ENCODE data around the gene AGPAT3.

The AGPAT3 gene

GRCh38 chr21:43983390-43983789 lies 118.4 kb downstream of the AGPAT3 start:
- DNase-seq: no peak

- DNase-seq: no peak
These were observed 118.9 kb downstream of the AGPAT3 start for GRCh38 chr21:43983860-43984420.

GRCh38 chr21:43984905-43985689 lies 120.1 kb downstream of the AGPAT3 start:
- DNase-seq: no peak

- DNase-seq: no peak
These were observed 120.7 kb downstream of the AGPAT3 start for GRCh38 chr21:43985690-43986251.

- no peak for DNase-seq
These were observed 121.8 kb downstream of the AGPAT3 start for GRCh38 chr21:43986544-43987451.

- DNase-seq: no peak
These were observed 122.5 kb downstream of the AGPAT3 start for GRCh38 chr21:43987509-43987908.

GRCh38 chr21:43988016-43988415 lies 123.0 kb downstream of the AGPAT3 start:
- no peak for DNase-seq

- DNase-seq: no peak
These were observed 123.6 kb downstream of the AGPAT3 start for GRCh38 chr21:43988506-43989230.

GRCh38 chr21:43989401-43989800 lies 124.4 kb downstream of the AGPAT3 start:
- DNase-seq: no peak

- no peak for DNase-seq
These were observed 126.5 kb downstream of the AGPAT3 start for GRCh38 chr21:43991447-43991991.

- DNase-seq: no peak
These were observed 127.1 kb downstream of the AGPAT3 start for GRCh38 chr21:43992121-43992520.

GRCh38 chr21:43993420-43993934 lies 128.5 kb downstream of the AGPAT3 start:
- DNase-seq: no peak

GRCh38 chr21:43994085-43994484 lies 129.1 kb downstream of the AGPAT3 start:
- DNase-seq: no peak

GRCh38 chr21:43994646-43995045 lies 129.6 kb downstream of the AGPAT3 start:
- DNase-seq: no peak

- no peak for DNase-seq
These were observed 130.6 kb downstream of the AGPAT3 start for GRCh38 chr21:43995521-43996105.

- DNase-seq: no peak
These were observed 133.0 kb downstream of the AGPAT3 start for GRCh38 chr21:43997766-43998742.

GRCh38 chr21:44000360-44000759 lies 135.3 kb downstream of the AGPAT3 start:
- DNase-seq: no peak

GRCh38 chr21:44002511-44002910 lies 137.5 kb downstream of the AGPAT3 start:
- no peak for DNase-seq

GRCh38 chr21:44003307-44003966 lies 138.4 kb downstream of the AGPAT3 start:
- DNase-seq: no peak

- no peak for DNase-seq
These were observed 140.0 kb downstream of the AGPAT3 start for GRCh38 chr21:44005071-44005470.
